Measurements from ENCODE around the gene LTBP3.

DNA sequence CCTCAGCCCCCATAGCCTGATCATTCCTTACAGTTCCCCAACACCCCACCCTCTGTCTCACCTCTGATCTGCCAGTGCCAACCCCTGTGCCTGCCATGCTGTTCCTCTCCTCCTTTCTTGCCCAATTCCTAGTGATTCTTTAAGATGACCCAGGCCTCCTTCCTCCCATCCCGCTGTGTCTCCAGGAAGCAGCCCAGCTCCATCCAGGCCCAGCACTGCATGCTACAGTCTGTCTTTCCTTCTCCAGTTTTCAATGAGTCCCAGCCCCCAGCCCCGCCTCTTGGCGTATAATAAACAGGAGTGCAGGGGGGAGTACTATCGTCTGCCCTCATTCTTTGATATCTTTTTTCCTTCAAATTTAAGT lies 12.3 kb downstream of the LTBP3 start:
- TF ChIP-seq, protein P1, sequence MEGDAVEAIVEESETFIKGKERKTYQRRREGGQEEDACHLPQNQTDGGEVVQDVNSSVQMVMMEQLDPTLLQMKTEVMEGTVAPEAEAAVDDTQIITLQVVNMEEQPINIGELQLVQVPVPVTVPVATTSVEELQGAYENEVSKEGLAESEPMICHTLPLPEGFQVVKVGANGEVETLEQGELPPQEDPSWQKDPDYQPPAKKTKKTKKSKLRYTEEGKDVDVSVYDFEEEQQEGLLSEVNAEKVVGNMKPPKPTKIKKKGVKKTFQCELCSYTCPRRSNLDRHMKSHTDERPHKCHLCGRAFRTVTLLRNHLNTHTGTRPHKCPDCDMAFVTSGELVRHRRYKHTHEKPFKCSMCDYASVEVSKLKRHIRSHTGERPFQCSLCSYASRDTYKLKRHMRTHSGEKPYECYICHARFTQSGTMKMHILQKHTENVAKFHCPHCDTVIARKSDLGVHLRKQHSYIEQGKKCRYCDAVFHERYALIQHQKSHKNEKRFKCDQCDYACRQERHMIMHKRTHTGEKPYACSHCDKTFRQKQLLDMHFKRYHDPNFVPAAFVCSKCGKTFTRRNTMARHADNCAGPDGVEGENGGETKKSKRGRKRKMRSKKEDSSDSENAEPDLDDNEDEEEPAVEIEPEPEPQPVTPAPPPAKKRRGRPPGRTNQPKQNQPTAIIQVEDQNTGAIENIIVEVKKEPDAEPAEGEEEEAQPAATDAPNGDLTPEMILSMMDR (conservative IDR thresholded peaks at IDR 0.05; ENCODE audit: low read depth, low read length), result no peak
- TF ChIP-seq MAZ (IDR thresholded peaks at IDR 0.05; ENCODE audit: borderline replicate concordance, low read depth, low read length) (no peak), BHLHE40 (IDR thresholded peaks at IDR 0.05; ENCODE audit: low read depth, low read length) (no peak), SMC3 (IDR thresholded peaks at IDR 0.05; ENCODE audit: low read depth, low read length) (no peak)

All from IMR-90 (cell line).